ENCODE results near the gene TAPBPL.

The TAPBPL gene

GRCh38 chr12:6435961-6436715 is 15.7 kb upstream of the TAPBPL start:
- DNase-seq = no peak

GRCh38 chr12:6437586-6437985 is 14.3 kb upstream of the TAPBPL start:
- no peak for DNase-seq

- no peak for DNase-seq
Observed at GRCh38 chr12:6438345-6438744, 13.5 kb upstream of the TAPBPL start.

- no peak for DNase-seq
Observed at GRCh38 chr12:6440391-6440790, 11.5 kb upstream of the TAPBPL start.

GRCh38 chr12:6442836-6443235 is 9.0 kb upstream of the TAPBPL start:
- DNase-seq = no peak

- no peak for DNase-seq
Observed at GRCh38 chr12:6443361-6443983, 8.4 kb upstream of the TAPBPL start.

GRCh38 chr12:6444031-6444430 is 7.8 kb upstream of the TAPBPL start:
- no peak for DNase-seq

GRCh38 chr12:6444704-6445688 is 6.8 kb upstream of the TAPBPL start, which contains the start of gene CD27:
TSS of gene CD27 (plus strand) at chr12:6444955. CDS start at chr12:6445096, 141 bp downstream.
- DNase-seq = no peak

- no peak for DNase-seq
Observed at GRCh38 chr12:6450091-6450868, 1.6 kb upstream of the TAPBPL start.

GRCh38 chr12:6450869-6451347 is 934 bp upstream of the TAPBPL start:
- peak; percentile 19 for DNase-seq

GRCh38 chr12:6452245-6452943 is 552 bp downstream of the TAPBPL start:
- peak; percentile 7 for DNase-seq

- DNase-seq = no peak
Observed at GRCh38 chr12:6452944-6453630, 1.2 kb downstream of the TAPBPL start.

- no peak for DNase-seq
Observed at GRCh38 chr12:6457220-6457945, 5.5 kb downstream of the TAPBPL start.

- DNase-seq = no peak
Observed at GRCh38 chr12:6458281-6459003, 6.6 kb downstream of the TAPBPL start.

GRCh38 chr12:6459004-6459337 is 7.1 kb downstream of the TAPBPL start:
- no peak for DNase-seq

GRCh38 chr12:6460751-6461371 is 9.0 kb downstream of the TAPBPL start:
- DNase-seq = no peak

- no peak for DNase-seq
Observed at GRCh38 chr12:6461401-6462233, 9.8 kb downstream of the TAPBPL start.
